ENCODE data around the gene CCDC17.

Gene CCDC17

DNA sequence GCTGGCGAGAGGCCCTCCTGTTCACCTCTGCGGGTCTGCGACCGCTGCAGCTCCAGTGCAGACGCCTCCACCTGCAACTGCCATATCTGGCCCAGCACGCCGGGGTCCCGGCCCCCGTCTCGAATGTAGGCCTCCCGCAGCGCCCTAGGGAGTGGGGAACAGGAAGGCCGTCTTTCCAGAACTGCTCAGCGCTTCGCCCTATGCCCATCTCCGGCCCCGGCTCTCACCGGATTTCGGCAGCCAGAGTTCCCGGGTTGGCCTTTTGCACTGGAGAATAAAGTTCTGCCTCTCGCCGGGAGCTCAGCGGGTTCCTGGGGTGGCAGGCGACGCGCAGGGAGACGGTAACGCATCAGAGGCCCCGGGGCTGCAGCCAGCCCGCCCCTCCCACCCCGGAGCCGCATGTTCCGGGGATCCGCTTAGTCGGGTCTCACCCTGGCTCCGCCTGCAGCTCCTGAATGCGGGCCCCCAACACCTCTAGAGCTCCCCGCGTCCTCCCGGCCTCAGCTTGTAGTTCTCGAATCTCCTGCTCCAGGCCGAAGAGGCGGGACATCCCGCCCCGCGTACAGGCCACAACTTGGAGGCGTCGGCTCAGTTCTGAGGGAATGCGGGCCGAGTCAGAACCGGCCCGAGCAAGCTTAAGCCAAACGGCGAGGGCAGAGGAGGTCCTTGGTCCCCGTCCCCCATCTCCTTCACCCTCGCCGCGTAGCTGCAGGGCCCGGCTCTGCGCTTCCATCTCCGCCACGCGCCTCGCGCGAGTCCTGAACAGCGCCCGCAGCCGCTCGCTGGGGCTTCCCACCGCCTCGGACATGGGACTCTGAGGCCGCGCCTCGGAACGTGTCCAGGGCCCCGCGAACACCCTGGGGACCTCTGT, 1.1 kb downstream of the CCDC17 start:
- DNase-seq (ENCODE audit: low read depth in 2 of 2), result no peak
- TF ChIP-seq, protein P1, sequence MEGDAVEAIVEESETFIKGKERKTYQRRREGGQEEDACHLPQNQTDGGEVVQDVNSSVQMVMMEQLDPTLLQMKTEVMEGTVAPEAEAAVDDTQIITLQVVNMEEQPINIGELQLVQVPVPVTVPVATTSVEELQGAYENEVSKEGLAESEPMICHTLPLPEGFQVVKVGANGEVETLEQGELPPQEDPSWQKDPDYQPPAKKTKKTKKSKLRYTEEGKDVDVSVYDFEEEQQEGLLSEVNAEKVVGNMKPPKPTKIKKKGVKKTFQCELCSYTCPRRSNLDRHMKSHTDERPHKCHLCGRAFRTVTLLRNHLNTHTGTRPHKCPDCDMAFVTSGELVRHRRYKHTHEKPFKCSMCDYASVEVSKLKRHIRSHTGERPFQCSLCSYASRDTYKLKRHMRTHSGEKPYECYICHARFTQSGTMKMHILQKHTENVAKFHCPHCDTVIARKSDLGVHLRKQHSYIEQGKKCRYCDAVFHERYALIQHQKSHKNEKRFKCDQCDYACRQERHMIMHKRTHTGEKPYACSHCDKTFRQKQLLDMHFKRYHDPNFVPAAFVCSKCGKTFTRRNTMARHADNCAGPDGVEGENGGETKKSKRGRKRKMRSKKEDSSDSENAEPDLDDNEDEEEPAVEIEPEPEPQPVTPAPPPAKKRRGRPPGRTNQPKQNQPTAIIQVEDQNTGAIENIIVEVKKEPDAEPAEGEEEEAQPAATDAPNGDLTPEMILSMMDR (IDR thresholded peaks at IDR 0.05; ENCODE audit: low read depth, low read length), result no peak
- H3K4me3 ChIP-seq (replicated peaks in 1 of 2; ENCODE audit: low read depth in 2 of 2, low read length in 2 of 2), result no peak overlapping the region

DNA sequence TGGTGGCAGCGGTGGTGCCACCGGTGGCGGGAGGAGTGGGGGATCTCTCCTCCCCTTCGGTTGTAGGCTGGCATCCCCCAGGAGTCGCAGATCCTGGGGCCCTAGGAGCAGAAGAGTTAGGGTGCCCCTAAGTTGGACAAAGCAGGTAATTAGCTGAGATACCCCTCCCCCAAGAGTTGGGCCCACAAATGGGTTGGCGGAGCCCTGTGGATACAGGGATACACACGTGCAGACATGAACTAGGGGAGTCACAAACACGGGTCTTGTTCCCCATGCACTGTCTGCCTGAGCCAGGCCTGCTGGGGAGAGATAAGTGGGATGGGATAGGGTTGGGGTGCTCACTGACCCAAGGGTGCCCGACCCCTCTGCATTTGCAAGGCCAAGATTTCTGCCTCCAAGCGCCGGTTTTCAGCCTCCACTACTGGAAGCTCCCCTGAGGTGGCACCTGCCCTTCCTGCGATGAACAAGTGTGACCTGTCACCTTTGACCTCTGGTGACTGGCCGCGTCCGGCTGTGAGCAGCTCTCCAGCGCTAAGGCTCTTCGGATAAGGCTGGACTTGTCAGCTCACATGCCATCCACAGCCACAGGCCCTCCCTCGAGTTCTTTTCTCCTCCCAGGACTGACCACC, 1.8 kb downstream of the CCDC17 start:
- TF ChIP-seq, protein P1 (IDR thresholded peaks at IDR 0.05; ENCODE audit: low read depth, low read length), result no peak
- DNase-seq (ENCODE audit: low read depth in 2 of 2), result no peak
- H3K4me3 ChIP-seq (replicated peaks in 1 of 2; ENCODE audit: low read depth in 2 of 2, low read length in 2 of 2), result no peak overlapping the region

DNA sequence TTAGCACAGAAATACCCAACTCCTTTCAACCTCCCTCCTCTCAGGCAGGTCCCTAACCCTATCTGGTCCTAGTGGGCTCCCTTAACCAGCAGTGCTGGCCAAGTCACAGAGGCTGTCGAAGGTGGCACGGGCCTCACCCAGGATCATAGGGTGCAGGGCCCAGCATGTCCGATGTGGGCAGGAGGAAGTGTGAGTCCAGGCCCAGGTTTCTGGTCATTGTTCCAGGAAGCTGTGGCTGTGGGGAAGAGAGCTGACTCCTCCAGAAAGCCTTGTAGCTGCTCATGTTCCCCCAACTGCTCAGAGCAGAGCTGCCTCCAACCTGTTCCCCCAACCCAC, 2.4 kb downstream of the CCDC17 start:
- H3K4me3 ChIP-seq (replicated peaks in 1 of 2; ENCODE audit: low read depth in 2 of 2, low read length in 2 of 2), result no peak overlapping the region
- TF ChIP-seq, protein P1 (IDR thresholded peaks at IDR 0.05; ENCODE audit: low read depth, low read length), result no peak

DNA sequence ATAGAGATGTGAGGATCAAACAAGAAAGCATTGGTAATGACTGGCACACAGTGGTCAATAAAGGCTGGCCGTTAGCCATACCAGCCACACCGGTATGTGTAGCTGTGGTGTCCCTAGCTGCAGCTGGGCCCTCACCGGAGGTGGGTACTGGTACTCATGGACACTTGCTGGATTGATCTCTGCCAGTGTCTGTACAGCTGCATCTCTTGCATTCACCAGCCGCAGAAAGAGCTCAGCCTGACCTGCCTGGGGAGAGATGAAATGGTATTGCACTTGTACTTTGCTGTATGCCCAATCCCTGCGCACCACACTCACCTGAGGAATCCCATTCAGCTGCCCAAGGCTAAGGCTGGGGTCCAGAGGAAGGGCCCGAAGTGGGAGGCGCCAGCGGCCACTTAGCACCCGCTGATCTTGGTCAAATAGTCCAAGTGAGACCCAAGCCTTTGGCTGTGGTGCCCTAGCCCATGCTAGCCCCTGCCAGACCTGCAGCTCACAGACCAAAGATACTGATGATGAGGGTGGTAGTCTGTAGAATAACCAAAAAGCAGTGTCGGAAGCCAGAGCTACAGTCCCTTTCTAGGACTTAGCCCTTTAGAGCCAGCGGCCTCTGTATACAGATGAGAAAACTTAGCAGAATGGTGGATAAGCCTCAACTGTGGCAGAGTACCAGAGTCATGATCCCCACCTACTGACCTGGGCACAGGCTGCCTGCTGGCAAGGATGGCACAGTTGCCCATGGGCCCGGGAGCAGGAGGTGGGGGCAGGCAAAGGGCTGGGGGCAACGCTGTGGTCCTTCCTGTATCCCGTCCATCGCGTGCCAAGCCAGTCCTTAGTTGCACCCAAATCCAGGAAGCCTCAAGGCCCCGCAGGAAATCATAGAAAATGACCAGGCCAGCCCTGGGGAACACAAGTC, 3.0 kb downstream of the CCDC17 start:
- DNase-seq (ENCODE audit: low read depth in 2 of 2), result no peak
- no peak overlapping the region for H3K4me3 ChIP-seq (replicated peaks in 1 of 2; ENCODE audit: low read depth in 2 of 2, low read length in 2 of 2)
- TF ChIP-seq, protein P1 (IDR thresholded peaks at IDR 0.05; ENCODE audit: low read depth, low read length), result no peak

More for the DNA sequence above, 2.4 kb downstream of the CCDC17 start:
- no peak for DNase-seq (ENCODE audit: low read depth in 2 of 2)

DNA sequence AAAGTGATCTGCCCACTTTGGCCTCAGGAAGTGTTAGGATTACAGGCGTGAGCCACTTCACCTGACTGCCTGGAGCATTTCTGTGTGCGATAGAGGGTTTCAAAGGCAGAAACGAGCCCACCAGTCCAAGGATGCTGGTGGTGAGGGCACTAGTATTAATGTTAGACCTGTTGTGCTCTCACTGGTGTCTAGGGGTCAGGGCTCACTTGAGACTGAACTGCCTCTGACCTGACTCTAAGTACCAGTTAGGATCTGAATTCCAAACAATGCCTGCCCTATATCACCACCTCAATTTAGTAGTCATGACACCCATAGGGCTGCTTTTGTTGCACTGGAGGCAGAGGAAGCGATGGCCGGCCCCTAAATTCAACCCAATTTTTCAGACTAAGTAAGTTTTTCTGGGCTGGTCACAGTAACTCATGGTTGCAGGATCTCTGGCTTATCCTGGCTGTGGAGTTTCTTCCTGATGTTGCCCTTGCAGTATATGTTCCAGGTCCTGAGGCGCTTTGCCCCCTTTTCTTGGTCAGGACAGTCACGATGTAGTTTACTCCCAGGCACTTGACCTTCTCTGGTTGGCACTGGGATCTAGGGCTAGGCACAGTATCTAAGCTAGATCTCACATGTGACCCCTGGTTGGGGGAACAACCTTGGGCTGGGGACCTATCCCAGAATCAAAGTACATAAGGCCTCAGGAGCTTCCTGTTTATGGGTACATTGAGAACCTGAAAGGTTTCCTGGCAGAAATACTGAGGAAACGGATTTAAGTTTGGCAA, 4.5 kb downstream of the CCDC17 start:
- DNase-seq (ENCODE audit: low read depth in 2 of 2), result no peak
- no peak overlapping the region for H3K4me3 ChIP-seq (replicated peaks in 1 of 2; ENCODE audit: low read depth in 2 of 2, low read length in 2 of 2)
- TF ChIP-seq, protein P1 (IDR thresholded peaks at IDR 0.05; ENCODE audit: low read depth, low read length), result no peak

DNA sequence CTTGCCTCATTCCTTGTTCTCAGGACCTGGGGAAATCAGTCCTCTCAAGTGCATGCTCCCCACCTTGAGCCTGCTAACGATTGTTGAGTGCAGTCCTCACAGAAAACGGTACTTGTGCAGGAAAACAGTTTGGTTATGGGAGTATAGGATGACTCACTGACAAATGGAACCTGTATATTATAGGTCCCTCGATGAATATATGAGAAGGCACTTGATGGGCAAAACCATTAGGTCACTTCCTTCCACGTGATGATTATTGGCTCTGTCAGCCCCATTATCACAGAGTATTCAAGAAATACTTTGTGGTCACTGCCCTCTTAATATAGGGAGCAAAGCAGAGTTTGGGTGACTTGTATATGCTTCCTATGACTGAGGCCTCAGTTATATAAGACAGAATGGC, 6.2 kb downstream of the CCDC17 start:
- peak; percentile 23 to 64 for DNase-seq (ENCODE audit: low read depth in 2 of 2)
- no peak overlapping the region for H3K4me3 ChIP-seq (replicated peaks in 1 of 2; ENCODE audit: low read depth in 2 of 2, low read length in 2 of 2)
- TF ChIP-seq, protein P1 (IDR thresholded peaks at IDR 0.05; ENCODE audit: low read depth, low read length), result no peak

Measured in cardiac fibroblast (primary cell).